Measurements from ENCODE around the gene ADGRL3.

DNA sequence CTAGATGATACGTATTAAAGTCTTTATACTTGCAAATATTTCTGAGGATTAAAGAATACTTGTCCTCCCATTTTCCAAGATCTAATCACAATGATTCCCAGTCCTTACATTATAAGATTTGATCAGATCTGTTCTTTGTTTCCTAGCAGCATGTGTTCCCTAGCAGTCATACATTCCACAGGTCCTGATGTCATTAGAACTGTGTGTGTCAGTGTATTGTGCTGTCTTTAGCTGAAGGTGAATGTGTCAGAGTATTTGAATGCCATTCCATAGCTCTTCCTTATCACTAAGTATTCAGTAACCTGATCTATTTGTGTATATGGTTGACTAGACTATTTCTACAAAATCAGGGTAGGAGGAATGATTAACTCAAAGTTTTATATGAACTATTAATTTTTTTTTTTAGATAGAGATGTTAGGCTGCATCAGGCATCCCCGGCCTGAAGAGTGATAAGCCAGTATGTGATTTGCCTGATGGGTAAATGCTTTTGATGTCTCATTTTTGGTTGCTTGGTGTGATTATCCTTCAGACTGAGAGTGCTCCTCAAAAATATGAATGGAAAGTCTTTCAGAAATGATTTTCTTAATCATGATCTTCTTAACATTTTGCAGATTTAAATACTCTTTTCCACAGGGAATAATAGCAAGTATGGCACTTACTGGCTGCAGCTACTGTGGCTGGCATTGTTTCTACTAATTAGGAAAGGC, 4.4 kb downstream of the ADGRL3 start:
- TF ChIP-seq ZNF565 (CRISPR knock-in tag; conservative IDR thresholded peaks at IDR 0.05; ENCODE audit: low read depth), result no peak
- 0 out of 2 replicates have a peak, but pooled peaks have one; percentile 69 for TF ChIP-seq GLIS3 (CRISPR knock-in tag; IDR thresholded peaks at IDR 0.05)
- TF ChIP-seq, protein P1, sequence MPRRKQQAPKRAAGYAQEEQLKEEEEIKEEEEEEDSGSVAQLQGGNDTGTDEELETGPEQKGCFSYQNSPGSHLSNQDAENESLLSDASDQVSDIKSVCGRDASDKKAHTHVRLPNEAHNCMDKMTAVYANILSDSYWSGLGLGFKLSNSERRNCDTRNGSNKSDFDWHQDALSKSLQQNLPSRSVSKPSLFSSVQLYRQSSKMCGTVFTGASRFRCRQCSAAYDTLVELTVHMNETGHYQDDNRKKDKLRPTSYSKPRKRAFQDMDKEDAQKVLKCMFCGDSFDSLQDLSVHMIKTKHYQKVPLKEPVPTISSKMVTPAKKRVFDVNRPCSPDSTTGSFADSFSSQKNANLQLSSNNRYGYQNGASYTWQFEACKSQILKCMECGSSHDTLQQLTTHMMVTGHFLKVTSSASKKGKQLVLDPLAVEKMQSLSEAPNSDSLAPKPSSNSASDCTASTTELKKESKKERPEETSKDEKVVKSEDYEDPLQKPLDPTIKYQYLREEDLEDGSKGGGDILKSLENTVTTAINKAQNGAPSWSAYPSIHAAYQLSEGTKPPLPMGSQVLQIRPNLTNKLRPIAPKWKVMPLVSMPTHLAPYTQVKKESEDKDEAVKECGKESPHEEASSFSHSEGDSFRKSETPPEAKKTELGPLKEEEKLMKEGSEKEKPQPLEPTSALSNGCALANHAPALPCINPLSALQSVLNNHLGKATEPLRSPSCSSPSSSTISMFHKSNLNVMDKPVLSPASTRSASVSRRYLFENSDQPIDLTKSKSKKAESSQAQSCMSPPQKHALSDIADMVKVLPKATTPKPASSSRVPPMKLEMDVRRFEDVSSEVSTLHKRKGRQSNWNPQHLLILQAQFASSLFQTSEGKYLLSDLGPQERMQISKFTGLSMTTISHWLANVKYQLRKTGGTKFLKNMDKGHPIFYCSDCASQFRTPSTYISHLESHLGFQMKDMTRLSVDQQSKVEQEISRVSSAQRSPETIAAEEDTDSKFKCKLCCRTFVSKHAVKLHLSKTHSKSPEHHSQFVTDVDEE (CRISPR knock-in tag; IDR thresholded peaks at IDR 0.05), result no peak
- TF ChIP-seq, protein P2, sequence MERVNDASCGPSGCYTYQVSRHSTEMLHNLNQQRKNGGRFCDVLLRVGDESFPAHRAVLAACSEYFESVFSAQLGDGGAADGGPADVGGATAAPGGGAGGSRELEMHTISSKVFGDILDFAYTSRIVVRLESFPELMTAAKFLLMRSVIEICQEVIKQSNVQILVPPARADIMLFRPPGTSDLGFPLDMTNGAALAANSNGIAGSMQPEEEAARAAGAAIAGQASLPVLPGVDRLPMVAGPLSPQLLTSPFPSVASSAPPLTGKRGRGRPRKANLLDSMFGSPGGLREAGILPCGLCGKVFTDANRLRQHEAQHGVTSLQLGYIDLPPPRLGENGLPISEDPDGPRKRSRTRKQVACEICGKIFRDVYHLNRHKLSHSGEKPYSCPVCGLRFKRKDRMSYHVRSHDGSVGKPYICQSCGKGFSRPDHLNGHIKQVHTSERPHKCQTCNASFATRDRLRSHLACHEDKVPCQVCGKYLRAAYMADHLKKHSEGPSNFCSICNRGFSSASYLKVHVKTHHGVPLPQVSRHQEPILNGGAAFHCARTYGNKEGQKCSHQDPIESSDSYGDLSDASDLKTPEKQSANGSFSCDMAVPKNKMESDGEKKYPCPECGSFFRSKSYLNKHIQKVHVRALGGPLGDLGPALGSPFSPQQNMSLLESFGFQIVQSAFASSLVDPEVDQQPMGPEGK (CRISPR knock-in tag; IDR thresholded peaks at IDR 0.05; ENCODE audit: borderline replicate concordance), result no peak
- 0 out of 2 replicates have a peak, but pooled peaks have one; percentile 31 for TF ChIP-seq ESRRG (CRISPR knock-in tag; IDR thresholded peaks at IDR 0.05)
- TF ChIP-seq, protein P3, sequence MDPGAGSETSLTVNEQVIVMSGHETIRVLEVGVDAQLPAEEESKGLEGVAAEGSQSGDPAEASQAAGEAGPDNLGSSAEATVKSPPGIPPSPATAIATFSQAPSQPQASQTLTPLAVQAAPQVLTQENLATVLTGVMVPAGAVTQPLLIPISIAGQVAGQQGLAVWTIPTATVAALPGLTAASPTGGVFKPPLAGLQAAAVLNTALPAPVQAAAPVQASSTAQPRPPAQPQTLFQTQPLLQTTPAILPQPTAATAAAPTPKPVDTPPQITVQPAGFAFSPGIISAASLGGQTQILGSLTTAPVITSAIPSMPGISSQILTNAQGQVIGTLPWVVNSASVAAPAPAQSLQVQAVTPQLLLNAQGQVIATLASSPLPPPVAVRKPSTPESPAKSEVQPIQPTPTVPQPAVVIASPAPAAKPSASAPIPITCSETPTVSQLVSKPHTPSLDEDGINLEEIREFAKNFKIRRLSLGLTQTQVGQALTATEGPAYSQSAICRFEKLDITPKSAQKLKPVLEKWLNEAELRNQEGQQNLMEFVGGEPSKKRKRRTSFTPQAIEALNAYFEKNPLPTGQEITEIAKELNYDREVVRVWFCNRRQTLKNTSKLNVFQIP (CRISPR knock-in tag; IDR thresholded peaks at IDR 0.05; ENCODE audit: borderline replicate concordance, low read depth), result no peak
- TF ChIP-seq ARNTL (CRISPR knock-in tag; IDR thresholded peaks at IDR 0.05; ENCODE audit: borderline replicate concordance, low read depth), result no peak
- TF ChIP-seq OSR1 (CRISPR knock-in tag; IDR thresholded peaks at IDR 0.05), result no peak
